ENCODE data around the gene MORC1. TPM values are rescaled to one million over a fixed set of nuclear protein-coding genes. Genes with fewer than 3 reads are reported as not detected.

The MORC1 gene
- total RNA-seq, 2 experiments from 2014 or later = not detected

- ChIA-PET CTCF (no interaction called here), POLR2A (no interaction called here)
- Mint-ChIP-seq H3K4me1 (no peaks in the 10 kb centered on the region), H3K4me3 (no peak overlapping the region), H3K27me3 (no peaks in the 10 kb centered on the region), H3K36me3 (ENCODE audit: low read depth) (no peaks in the 10 kb centered on the region), H3K9me3 (no peaks in the 10 kb centered on the region), H3K27ac (no peak overlapping the region)
- DNase-seq = no peak
Measured at GRCh38 chr3:109127553-109127952, 9.6 kb upstream of the MORC1 start.

GRCh38 chr3:109125902-109126301 is 8.0 kb upstream of the MORC1 start:
- CTCF ChIA-PET = no interaction called here
- Mint-ChIP-seq H3K4me1 (no peaks in the 10 kb centered on the region), H3K27me3 (no peaks in the 10 kb centered on the region), H3K27ac (no peak overlapping the region), H3K9me3 (no peaks in the 10 kb centered on the region), H3K4me3 (no peak overlapping the region), H3K36me3 (ENCODE audit: low read depth) (no peaks in the 10 kb centered on the region)
- DNase-seq = no peak
- POLR2A ChIA-PET = no interaction called here

- no peak overlapping the region for H3K27ac Mint-ChIP-seq
- H3K36me3 Mint-ChIP-seq (ENCODE audit: low read depth) = no peaks in the 10 kb centered on the region
- no peak for DNase-seq
- ChIA-PET CTCF (no interaction called here), POLR2A (no interaction called here)
- no peaks in the 10 kb centered on the region for H3K4me1 Mint-ChIP-seq
- no peaks in the 10 kb centered on the region for H3K9me3 Mint-ChIP-seq
- H3K27me3 Mint-ChIP-seq = no peaks in the 10 kb centered on the region
- H3K4me3 Mint-ChIP-seq = no peak overlapping the region
Measured at GRCh38 chr3:109122690-109123089, 4.8 kb upstream of the MORC1 start.

- CTCF ChIA-PET = no interaction called here
Measured at GRCh38 chr3:109118584-109118983, 650 bp upstream of the MORC1 start.

GRCh38 chr3:109116031-109116430 is 1.9 kb downstream of the MORC1 start:
- Mint-ChIP-seq H3K27me3 (peaks cover 6% of the 10 kb centered on the region), H3K4me1 (no peaks in the 10 kb centered on the region), H3K4me3 (no peak overlapping the region), H3K36me3 (ENCODE audit: low read depth) (no peaks in the 10 kb centered on the region), H3K27ac (no peak overlapping the region), H3K9me3 (no peaks in the 10 kb centered on the region)
- ChIA-PET POLR2A (no interaction called here), CTCF (interaction anchor here (1.1 kb wide), 1 partner anchor 10 kb away, joined by 3 read pairs; no protein-coding TSS in a partner anchor)
- DNase-seq = no peak

More at GRCh38 chr3:109118584-109118983, 650 bp upstream of the MORC1 start:
- peaks cover 6% of the 10 kb centered on the region for H3K27me3 Mint-ChIP-seq
- POLR2A ChIA-PET = no interaction called here
- H3K9me3 Mint-ChIP-seq = no peaks in the 10 kb centered on the region
- no peaks in the 10 kb centered on the region for H3K36me3 Mint-ChIP-seq (ENCODE audit: low read depth)
- H3K4me3 Mint-ChIP-seq = no peak overlapping the region
- no peak for DNase-seq
- H3K4me1 Mint-ChIP-seq = no peaks in the 10 kb centered on the region
- H3K27ac Mint-ChIP-seq = no peak overlapping the region

- Mint-ChIP-seq H3K9me3 (no peaks in the 10 kb centered on the region), H3K4me3 (no peak overlapping the region), H3K4me1 (no peaks in the 10 kb centered on the region), H3K27ac (no peak overlapping the region), H3K36me3 (ENCODE audit: low read depth) (no peaks in the 10 kb centered on the region), H3K27me3 (peaks cover 6% of the 10 kb centered on the region)
- no peak for DNase-seq
- CTCF ChIA-PET = no interaction called here
- POLR2A ChIA-PET = no interaction called here
Measured at GRCh38 chr3:109115451-109115850, 2.5 kb downstream of the MORC1 start.

- H3K27ac Mint-ChIP-seq = no peak overlapping the region
- H3K4me1 Mint-ChIP-seq = no peaks in the 10 kb centered on the region
- CTCF ChIA-PET = no interaction called here
- H3K27me3 Mint-ChIP-seq = peaks cover 6% of the 10 kb centered on the region
- no peak overlapping the region for H3K4me3 Mint-ChIP-seq
- H3K36me3 Mint-ChIP-seq (ENCODE audit: low read depth) = no peaks in the 10 kb centered on the region
- POLR2A ChIA-PET = no interaction called here
- DNase-seq = no peak
- no peaks in the 10 kb centered on the region for H3K9me3 Mint-ChIP-seq
Measured at GRCh38 chr3:109114746-109115145, 3.2 kb downstream of the MORC1 start.

- no peak for DNase-seq
- H3K4me1 Mint-ChIP-seq = no peaks in the 10 kb centered on the region
- ChIA-PET POLR2A (no interaction called here), CTCF (no interaction called here)
- no peak overlapping the region for H3K27ac Mint-ChIP-seq
- no peak overlapping the region for H3K4me3 Mint-ChIP-seq
- no peaks in the 10 kb centered on the region for H3K9me3 Mint-ChIP-seq
- H3K36me3 Mint-ChIP-seq (ENCODE audit: low read depth) = no peaks in the 10 kb centered on the region
- H3K27me3 Mint-ChIP-seq = peaks cover 6% of the 10 kb centered on the region
Measured at GRCh38 chr3:109112946-109113760, 4.8 kb downstream of the MORC1 start.

GRCh38 chr3:109109574-109109973 is 8.4 kb downstream of the MORC1 start:
- no peaks in the 10 kb centered on the region for H3K36me3 Mint-ChIP-seq (ENCODE audit: low read depth)
- H3K4me1 Mint-ChIP-seq = no peaks in the 10 kb centered on the region
- no peak for DNase-seq
- no peak overlapping the region for H3K4me3 Mint-ChIP-seq
- H3K27ac Mint-ChIP-seq = no peak overlapping the region
- no peaks in the 10 kb centered on the region for H3K9me3 Mint-ChIP-seq
- CTCF ChIA-PET = no interaction called here
- POLR2A ChIA-PET = no interaction called here
- H3K27me3 Mint-ChIP-seq = peaks cover 2% of the 10 kb centered on the region

- Mint-ChIP-seq H3K4me3 (no peak overlapping the region), H3K27ac (no peak overlapping the region), H3K4me1 (no peaks in the 10 kb centered on the region), H3K27me3 (peaks cover 5% of the 10 kb centered on the region), H3K9me3 (no peaks in the 10 kb centered on the region), H3K36me3 (ENCODE audit: low read depth) (no peaks in the 10 kb centered on the region)
- ChIA-PET POLR2A (no interaction called here), CTCF (no interaction called here)
- no peak for DNase-seq
Measured at GRCh38 chr3:109098079-109098644, 19.8 kb downstream of the MORC1 start.

GRCh38 chr3:109095166-109095565 is 22.8 kb downstream of the MORC1 start:
- ChIA-PET POLR2A (no interaction called here), CTCF (no interaction called here)
- DNase-seq = no peak
- Mint-ChIP-seq H3K27ac (no peak overlapping the region), H3K9me3 (no peaks in the 10 kb centered on the region), H3K4me1 (no peaks in the 10 kb centered on the region), H3K36me3 (ENCODE audit: low read depth) (no peaks in the 10 kb centered on the region), H3K4me3 (no peak overlapping the region), H3K27me3 (peaks cover 9% of the 10 kb centered on the region)

GRCh38 chr3:109093561-109093960 is 24.4 kb downstream of the MORC1 start:
- H3K4me1 Mint-ChIP-seq = no peaks in the 10 kb centered on the region
- H3K36me3 Mint-ChIP-seq (ENCODE audit: low read depth) = no peaks in the 10 kb centered on the region
- H3K4me3 Mint-ChIP-seq = no peak overlapping the region
- peaks cover 13% of the 10 kb centered on the region for H3K27me3 Mint-ChIP-seq
- ChIA-PET CTCF (interaction anchor here (1.0 kb wide), 1 partner anchor 11 kb away, joined by 3 read pairs; no protein-coding TSS in a partner anchor), POLR2A (no interaction called here)
- H3K27ac Mint-ChIP-seq = no peak overlapping the region
- no peaks in the 10 kb centered on the region for H3K9me3 Mint-ChIP-seq
- DNase-seq = no peak

GRCh38 chr3:109091846-109092245 is 26.1 kb downstream of the MORC1 start:
- Mint-ChIP-seq H3K27me3 (peaks cover 24% of the 10 kb centered on the region), H3K27ac (no peak overlapping the region), H3K9me3 (no peaks in the 10 kb centered on the region), H3K4me3 (no peak overlapping the region), H3K4me1 (no peaks in the 10 kb centered on the region), H3K36me3 (ENCODE audit: low read depth) (no peaks in the 10 kb centered on the region)
- POLR2A ChIA-PET = no interaction called here
- CTCF ChIA-PET = interaction anchor here (0.9 kb wide), 1 partner anchor 9 kb away, joined by 3 read pairs; no protein-coding TSS in a partner anchor
- no peak for DNase-seq

GRCh38 chr3:109089265-109089664 is 28.7 kb downstream of the MORC1 start:
- DNase-seq = no peak
- CTCF ChIA-PET = no interaction called here
- Mint-ChIP-seq H3K36me3 (ENCODE audit: low read depth) (no peaks in the 10 kb centered on the region), H3K27ac (no peak overlapping the region), H3K9me3 (no peaks in the 10 kb centered on the region), H3K4me1 (no peaks in the 10 kb centered on the region), H3K4me3 (no peak overlapping the region), H3K27me3 (peaks cover 27% of the 10 kb centered on the region)
- POLR2A ChIA-PET = no interaction called here
